ENCODE data around the gene GALNT10.
A peak's percentile ranks its signal among the peaks of the same experiment; 100 is the strongest.

GALNT10 gene

GRCh38 chr5:154285661-154286408 lies 95.3 kb downstream of the GALNT10 start:
- peak overlapping the region; percentile 53; the same call in 1 of the 2 replicates for H3K27ac ChIP-seq
- ChIA-PET CTCF (interaction anchor here (0.6 to 1.0 kb wide), 3 partner anchors 96 to 569 kb away, joined by 3 to 11 read pairs (median 11); no protein-coding TSS in a partner anchor), POLR2A (ENCODE audit: low non-redundant PET) (interaction anchor here (0.7 kb wide), 1 partner anchor 11 kb away, joined by 4 read pairs; no protein-coding TSS in a partner anchor)
- no peak for TF ChIP-seq CTCF (conservative IDR thresholded peaks at IDR 0.05; ENCODE audit: low read depth)
- peak; percentile 52 for DNase-seq (ENCODE audit: low spot score)

- ChIA-PET POLR2A (ENCODE audit: low non-redundant PET) (interaction anchor here (0.7 to 0.9 kb wide), 2 partner anchors 11 to 12 kb away, joined by 3 to 4 read pairs; no protein-coding TSS in a partner anchor), CTCF (interaction anchor here (0.6 to 1.0 kb wide), 2 partner anchors 118 to 601 kb away, joined by 3 to 11 read pairs; no protein-coding TSS in a partner anchor)
- peak overlapping the region; percentile 66 for H3K27ac ChIP-seq
- no peak for TF ChIP-seq CTCF (conservative IDR thresholded peaks at IDR 0.05; ENCODE audit: low read depth)
- no peak for DNase-seq (ENCODE audit: low spot score)
These were observed 96.0 kb downstream of the GALNT10 start for GRCh38 chr5:154286557-154286956.

- POLR2A ChIA-PET (ENCODE audit: low non-redundant PET) = interaction anchor here (0.9 kb wide), 1 partner anchor 13 kb away, joined by 3 read pairs; no protein-coding TSS in a partner anchor
These were observed 96.6 kb downstream of the GALNT10 start for GRCh38 chr5:154287136-154287535.

GRCh38 chr5:154288145-154288544 lies 97.6 kb downstream of the GALNT10 start:
- ChIA-PET POLR2A (ENCODE audit: low non-redundant PET) (no interaction called here), CTCF (no interaction called here)
- no peak for DNase-seq (ENCODE audit: low spot score)
- no peak overlapping the region; the same call in 1 of the 2 replicates for H3K27ac ChIP-seq
- no peak for TF ChIP-seq CTCF (conservative IDR thresholded peaks at IDR 0.05; ENCODE audit: low read depth)

More at GRCh38 chr5:154287136-154287535, 96.6 kb downstream of the GALNT10 start:
- TF ChIP-seq CTCF (conservative IDR thresholded peaks at IDR 0.05; ENCODE audit: low read depth) = no peak
- H3K27ac ChIP-seq = peak overlapping the region; percentile 66; the same call in 1 of the 2 replicates
- DNase-seq (ENCODE audit: low spot score) = peak; percentile 80
- CTCF ChIA-PET = interaction anchor here (0.7 kb wide), 1 partner anchor 10 kb away, joined by 3 read pairs; no protein-coding TSS in a partner anchor

DNA sequence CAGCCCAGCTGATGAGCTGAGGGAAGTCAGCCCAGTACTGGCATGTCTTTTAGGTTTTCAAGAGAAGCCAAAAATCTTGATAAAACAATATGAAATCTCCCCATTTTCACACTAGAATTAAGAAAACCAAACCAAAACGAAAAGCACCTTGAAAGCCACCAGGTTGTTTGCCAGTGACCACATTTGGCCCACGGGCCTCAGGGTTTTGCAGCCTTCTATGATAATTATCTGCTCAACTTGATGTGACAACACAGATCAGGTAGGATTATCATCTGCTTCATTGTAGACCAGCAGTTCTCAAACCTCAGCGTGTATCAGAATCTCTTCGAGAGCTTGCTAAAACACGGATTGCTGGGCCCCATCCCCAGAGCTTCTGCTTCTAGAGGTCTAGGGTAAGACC lies 101.4 kb downstream of the GALNT10 start:
- ChIA-PET POLR2A (ENCODE audit: low non-redundant PET) (no interaction called here), CTCF (interaction anchor here (0.7 kb wide), 1 partner anchor 20 kb away, joined by 4 read pairs; no protein-coding TSS in a partner anchor)
- TF ChIP-seq CTCF (conservative IDR thresholded peaks at IDR 0.05; ENCODE audit: low read depth) = no peak
- DNase-seq (ENCODE audit: low spot score) = no peak
- no peak overlapping the region for H3K27ac ChIP-seq

DNA sequence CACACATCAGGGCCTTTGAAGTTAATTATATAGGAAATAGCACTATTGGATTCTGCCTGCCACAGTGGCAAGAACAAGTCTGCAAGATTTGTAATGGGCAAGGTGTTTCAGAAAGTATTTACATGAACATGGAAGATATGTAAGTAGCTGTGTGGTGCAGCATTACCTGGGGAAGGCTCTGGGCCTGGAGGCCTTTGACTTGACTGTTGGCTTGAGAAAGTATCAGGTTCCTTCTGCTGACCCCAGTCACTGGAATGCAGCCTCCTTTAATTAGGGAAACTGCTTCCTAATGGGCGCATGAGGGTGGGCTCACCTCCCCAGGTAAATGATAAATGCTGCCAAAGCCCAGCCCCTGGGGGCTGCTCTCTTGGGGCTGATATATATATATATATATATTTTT lies 102.7 kb downstream of the GALNT10 start:
- no peak for TF ChIP-seq CTCF (conservative IDR thresholded peaks at IDR 0.05; ENCODE audit: low read depth)
- ChIA-PET CTCF (no interaction called here), POLR2A (ENCODE audit: low non-redundant PET) (no interaction called here)
- no peak for DNase-seq (ENCODE audit: low spot score)
- H3K27ac ChIP-seq = no peak overlapping the region

Measured in RWPE1 (cell line).